Memory B cell (primary cell): ENCODE data around the gene AFDN.

Experiments
- ATAC-seq: fragments of 150-1000 bp; cut with Tn5 transposase; 2 replicates; pipeline ENCODE4 v1.10.0; 2021; ENCODE audit warnings: low read depth, mild to moderate bottlenecking, moderate library complexity
- DNase-seq, 2 donors: peaks; one replicate each; pipeline ENCODE4 v3.0.0; 2022; ENCODE audit warnings: low spot score in 2 of 2
- H3K27ac Mint-ChIP-seq: one replicate; pipeline ENCODE4 v1.8.0; 2022; ENCODE audit warnings: mild to moderate bottlenecking, moderate library complexity, mixed read lengths
- H3K27me3 Mint-ChIP-seq: one replicate; pipeline ENCODE4 v1.8.0; 2022; ENCODE audit warnings: mixed read lengths
- H3K36me3 Mint-ChIP-seq: one replicate; pipeline ENCODE4 v1.8.0; 2022; ENCODE audit warnings: mild to moderate bottlenecking, mixed read lengths
- H3K4me1 Mint-ChIP-seq: one replicate; pipeline ENCODE4 v1.8.0; 2022; ENCODE audit warnings: mixed read lengths
- H3K4me3 Mint-ChIP-seq: one replicate; pipeline ENCODE4 v1.8.0; 2022; ENCODE audit warnings: mild to moderate bottlenecking, moderate library complexity, mixed read lengths
- H3K9me3 Mint-ChIP-seq: one replicate; pipeline ENCODE4 v1.8.0; 2022; ENCODE audit warnings: mixed read lengths

The AFDN gene

DNA sequence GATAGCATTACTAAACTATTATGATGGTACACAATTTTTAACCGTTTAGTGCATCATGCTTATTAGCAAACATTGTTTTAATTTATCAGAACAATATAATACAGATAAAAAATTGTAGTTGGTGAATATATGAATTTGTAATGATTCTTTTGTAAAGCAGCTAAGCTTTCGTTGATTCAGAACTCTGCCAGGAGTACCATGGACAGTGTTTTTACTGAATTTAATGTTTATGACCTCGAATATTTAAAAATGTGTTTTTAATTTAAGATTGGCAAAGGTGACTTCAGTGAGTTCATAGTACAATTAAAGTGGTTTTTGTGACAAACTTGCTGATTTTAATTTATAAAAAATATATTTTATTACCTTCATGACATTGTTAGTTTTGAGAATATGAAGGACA lies 10.0 kb downstream of the AFDN start:
- H3K4me3 Mint-ChIP-seq = no peak overlapping the region
- ATAC-seq (no peak), DNase-seq (no peak)
- peaks cover 15% of the 10 kb centered on the region for H3K4me1 Mint-ChIP-seq
- H3K36me3 Mint-ChIP-seq = no peaks in the 10 kb centered on the region
- no peaks in the 10 kb centered on the region for H3K9me3 Mint-ChIP-seq
- no peaks in the 10 kb centered on the region for H3K27me3 Mint-ChIP-seq
- H3K27ac Mint-ChIP-seq = no peak overlapping the region

DNA sequence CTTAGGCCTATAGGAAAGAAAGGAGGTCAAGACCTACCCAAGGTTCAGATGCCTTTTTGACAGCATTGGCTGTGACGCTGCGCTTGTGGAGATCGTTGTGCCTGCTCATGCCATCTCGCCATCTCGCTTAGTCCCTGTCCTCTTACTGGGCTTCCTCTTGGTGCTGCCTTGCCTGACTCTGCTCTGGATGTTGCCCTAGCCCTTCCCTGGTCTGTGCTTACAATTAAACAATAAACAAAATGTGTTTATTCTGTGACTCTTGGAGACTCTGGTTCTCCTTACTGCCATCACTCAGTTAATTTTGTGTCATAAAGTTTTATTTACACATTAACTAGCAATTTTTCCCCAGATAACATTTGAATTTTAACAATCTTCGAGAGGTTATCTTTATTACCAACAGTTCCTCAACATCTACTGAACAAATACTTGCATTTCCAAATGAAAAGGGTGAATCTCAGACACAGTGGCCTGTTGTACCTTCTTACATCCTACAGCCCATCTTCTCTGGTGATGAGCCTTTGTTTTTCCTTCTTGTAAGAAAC lies 11.6 kb downstream of the AFDN start:
- ATAC-seq = no peak
- H3K27me3 Mint-ChIP-seq = no peaks in the 10 kb centered on the region
- H3K4me3 Mint-ChIP-seq = no peak overlapping the region
- H3K27ac Mint-ChIP-seq = no peak overlapping the region
- H3K9me3 Mint-ChIP-seq = no peaks in the 10 kb centered on the region
- peaks cover 8% of the 10 kb centered on the region for H3K4me1 Mint-ChIP-seq
- DNase-seq = no peak
- H3K36me3 Mint-ChIP-seq = no peaks in the 10 kb centered on the region

DNA sequence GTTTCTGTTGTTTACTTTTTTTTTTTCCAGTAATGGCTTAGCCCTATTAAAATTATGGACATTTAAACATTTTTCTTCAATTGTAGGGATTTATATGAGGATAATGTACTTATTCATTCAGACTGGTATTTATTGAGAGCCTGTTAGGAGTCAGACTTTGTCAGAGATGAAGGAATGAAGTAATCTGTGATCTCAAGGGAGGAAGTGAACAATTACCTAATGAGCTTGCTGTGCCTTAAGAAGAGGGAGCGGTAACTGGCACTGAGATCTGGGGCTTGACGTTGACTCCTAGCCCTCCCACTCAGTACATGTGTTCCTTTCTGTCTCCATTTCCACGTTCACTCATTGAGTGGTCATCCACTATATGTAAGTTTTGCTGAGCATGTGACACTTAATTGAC lies 12.6 kb downstream of the AFDN start:
- Mint-ChIP-seq H3K4me1 (peaks cover 4% of the 10 kb centered on the region), H3K36me3 (no peaks in the 10 kb centered on the region), H3K27me3 (no peaks in the 10 kb centered on the region), H3K4me3 (no peak overlapping the region), H3K27ac (no peak overlapping the region), H3K9me3 (no peaks in the 10 kb centered on the region)
- no peak for DNase-seq
- no peak for ATAC-seq

DNA sequence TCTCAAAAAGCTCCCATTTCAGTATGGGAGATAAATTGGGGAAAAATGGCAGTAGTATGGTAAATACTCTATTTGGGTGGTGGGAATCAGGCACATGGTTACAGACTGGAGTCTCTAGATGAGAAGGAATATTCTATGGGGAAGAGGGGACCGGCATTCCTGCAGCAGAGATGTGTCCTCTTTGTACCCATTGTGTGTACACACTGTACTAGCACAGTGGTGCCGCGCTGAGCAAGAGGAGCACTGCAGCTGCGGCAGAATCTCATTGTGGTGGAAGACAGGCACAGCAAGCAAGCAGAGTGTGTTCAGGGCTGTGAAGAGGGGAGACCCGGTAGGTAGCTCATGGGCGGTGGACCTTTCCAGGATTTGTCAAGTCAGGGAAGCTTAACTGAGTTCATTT lies 13.0 kb downstream of the AFDN start:
- Mint-ChIP-seq H3K4me1 (peaks cover 4% of the 10 kb centered on the region), H3K36me3 (no peaks in the 10 kb centered on the region), H3K9me3 (no peaks in the 10 kb centered on the region), H3K27ac (no peak overlapping the region), H3K27me3 (no peaks in the 10 kb centered on the region), H3K4me3 (no peak overlapping the region)
- ATAC-seq = no peak
- no peak for DNase-seq

DNA sequence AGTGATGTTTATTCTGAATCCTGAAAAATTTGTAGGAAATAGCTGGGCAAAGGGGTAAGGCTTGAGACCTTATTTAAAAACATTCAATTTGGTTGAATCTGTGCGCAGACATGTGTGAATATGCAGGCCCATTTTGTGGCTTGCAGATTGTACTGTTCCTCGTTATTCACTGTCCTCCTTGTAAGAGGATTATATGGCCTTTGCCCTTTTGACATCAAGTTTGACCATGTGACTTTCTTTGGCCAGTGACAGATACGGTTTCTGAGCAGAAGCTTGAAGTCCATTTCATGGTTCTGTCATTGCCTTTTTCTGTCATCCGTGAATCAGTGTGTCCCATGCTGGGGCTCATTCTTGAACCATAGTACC lies 13.4 kb downstream of the AFDN start:
- ATAC-seq (no peak), DNase-seq (no peak)
- Mint-ChIP-seq H3K27me3 (no peaks in the 10 kb centered on the region), H3K36me3 (no peaks in the 10 kb centered on the region), H3K4me1 (peaks cover 4% of the 10 kb centered on the region), H3K9me3 (no peaks in the 10 kb centered on the region), H3K4me3 (no peak overlapping the region), H3K27ac (no peak overlapping the region)

DNA sequence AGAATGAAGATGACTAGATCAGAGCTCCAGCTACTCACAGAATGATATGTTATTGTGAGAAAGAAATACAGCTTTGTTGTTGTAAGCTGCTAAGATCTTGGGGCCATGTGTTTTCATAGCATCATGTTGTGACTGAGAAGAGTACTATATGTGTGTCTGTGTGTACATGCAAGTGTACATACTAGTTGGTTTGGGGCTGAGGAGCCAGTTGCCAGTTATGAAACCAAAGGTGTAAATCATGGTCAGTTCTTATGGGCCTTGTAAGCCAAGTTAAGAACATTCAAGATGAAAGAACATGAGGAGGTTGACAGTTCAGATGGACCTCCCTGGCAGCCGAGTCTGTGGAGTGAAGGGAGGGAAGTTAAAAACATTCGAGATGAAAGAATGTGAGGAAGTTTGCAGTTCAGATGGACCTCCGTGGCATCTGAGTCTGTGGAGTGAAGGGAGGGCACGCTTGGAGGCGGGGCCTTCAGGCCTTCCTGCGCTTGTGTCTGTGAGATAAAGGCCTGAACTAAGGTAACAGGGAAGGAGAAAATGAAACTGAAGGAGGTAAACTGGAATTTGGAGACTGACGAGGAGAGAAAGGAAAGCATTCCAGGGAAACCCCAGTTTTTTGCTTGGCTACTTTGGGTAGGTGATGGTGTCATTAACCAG lies 13.9 kb downstream of the AFDN start:
- ATAC-seq (no peak), DNase-seq (no peak)
- H3K4me3 Mint-ChIP-seq = no peak overlapping the region
- no peaks in the 10 kb centered on the region for H3K36me3 Mint-ChIP-seq
- H3K9me3 Mint-ChIP-seq = no peaks in the 10 kb centered on the region
- no peaks in the 10 kb centered on the region for H3K27me3 Mint-ChIP-seq
- H3K4me1 Mint-ChIP-seq = peaks cover 4% of the 10 kb centered on the region
- H3K27ac Mint-ChIP-seq = no peak overlapping the region

DNA sequence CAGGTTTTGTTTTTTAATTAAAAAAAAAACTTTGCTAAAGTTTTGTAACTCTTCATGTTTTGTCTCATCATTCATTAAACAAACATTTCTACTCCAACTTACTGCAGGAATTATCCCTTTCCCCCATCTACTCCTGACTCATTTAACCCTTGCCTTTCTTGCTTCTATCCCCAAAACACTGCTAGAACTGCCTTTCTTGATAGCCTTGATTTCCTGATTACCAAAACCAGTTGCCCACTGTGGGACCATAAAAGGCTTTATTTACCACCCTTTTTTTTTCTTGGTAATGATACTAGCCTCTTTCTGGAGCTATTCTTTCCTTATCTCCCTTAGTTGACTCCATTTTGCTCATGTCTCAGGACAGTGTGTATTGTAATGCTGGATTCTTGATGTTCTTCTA lies 15.3 kb downstream of the AFDN start:
- H3K9me3 Mint-ChIP-seq = no peaks in the 10 kb centered on the region
- DNase-seq (no peak), ATAC-seq (no peak)
- H3K36me3 Mint-ChIP-seq = no peaks in the 10 kb centered on the region
- peaks cover 4% of the 10 kb centered on the region for H3K4me1 Mint-ChIP-seq
- no peak overlapping the region for H3K4me3 Mint-ChIP-seq
- H3K27ac Mint-ChIP-seq = no peak overlapping the region
- H3K27me3 Mint-ChIP-seq = no peaks in the 10 kb centered on the region

DNA sequence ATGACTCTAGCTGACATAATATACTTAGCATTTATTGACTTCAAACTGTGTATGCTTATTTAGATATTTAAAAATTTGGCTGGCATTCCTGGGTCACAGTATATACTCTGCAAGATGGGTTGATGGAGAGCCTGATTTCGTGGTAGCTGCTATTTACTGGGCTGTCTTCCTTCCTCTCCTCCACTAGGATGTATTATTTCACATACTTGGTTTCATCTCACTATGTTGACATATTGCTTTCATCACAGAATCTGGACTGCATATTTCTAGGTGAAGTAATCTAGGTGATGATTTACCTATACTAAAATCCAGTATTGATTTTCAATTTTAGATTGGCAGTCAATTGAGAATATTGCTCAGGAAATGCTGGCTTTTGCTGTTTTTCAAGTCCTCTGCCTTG lies 15.7 kb downstream of the AFDN start:
- H3K4me1 Mint-ChIP-seq = peaks cover 9% of the 10 kb centered on the region
- H3K9me3 Mint-ChIP-seq = no peaks in the 10 kb centered on the region
- ATAC-seq (no peak), DNase-seq (no peak)
- no peaks in the 10 kb centered on the region for H3K27me3 Mint-ChIP-seq
- no peaks in the 10 kb centered on the region for H3K36me3 Mint-ChIP-seq
- no peak overlapping the region for H3K27ac Mint-ChIP-seq
- H3K4me3 Mint-ChIP-seq = no peak overlapping the region

DNA sequence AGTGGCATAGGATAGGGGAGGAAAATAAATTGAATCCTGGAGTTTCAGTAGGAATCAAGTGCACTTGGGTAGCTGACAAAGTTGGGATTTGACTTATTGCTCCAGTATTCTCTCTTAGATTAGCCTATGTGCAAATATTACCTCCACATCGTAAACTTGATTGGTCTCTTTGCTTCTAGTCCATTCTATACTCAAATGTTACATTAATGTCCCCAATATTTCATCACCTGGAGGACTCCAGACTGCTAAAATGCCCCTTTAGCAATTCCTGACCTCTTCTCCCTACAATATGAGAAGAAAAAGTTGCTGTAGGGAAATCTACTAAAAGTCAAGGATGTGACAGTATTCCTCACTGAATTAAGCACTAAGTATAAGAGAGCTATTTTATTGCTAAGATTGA lies 16.3 kb downstream of the AFDN start:
- H3K4me3 Mint-ChIP-seq = no peak overlapping the region
- no peak for DNase-seq
- peaks cover 12% of the 10 kb centered on the region for H3K4me1 Mint-ChIP-seq
- no peak for ATAC-seq
- no peaks in the 10 kb centered on the region for H3K9me3 Mint-ChIP-seq
- no peaks in the 10 kb centered on the region for H3K36me3 Mint-ChIP-seq
- no peak overlapping the region for H3K27ac Mint-ChIP-seq
- H3K27me3 Mint-ChIP-seq = no peaks in the 10 kb centered on the region

DNA sequence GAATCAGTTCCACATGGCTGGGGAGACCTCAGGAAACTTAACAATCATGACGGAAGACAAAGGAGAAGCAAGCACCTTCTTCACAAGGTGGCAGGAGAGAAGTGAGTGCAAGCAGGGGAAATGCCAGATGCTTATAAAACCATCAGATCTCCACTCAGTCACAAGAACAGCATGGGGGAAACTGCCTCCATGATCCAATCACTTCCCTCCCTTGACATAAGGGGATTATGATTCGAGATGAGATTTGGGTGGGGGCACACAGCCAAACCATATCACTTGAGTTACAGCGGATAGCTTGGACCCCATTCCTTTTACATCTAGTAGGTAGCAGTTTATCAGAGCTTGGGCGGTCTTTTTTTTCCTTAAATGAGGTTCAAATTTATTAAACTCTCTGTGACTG lies 19.1 kb downstream of the AFDN start:
- H3K27ac Mint-ChIP-seq = no peak overlapping the region
- DNase-seq (no peak), ATAC-seq (no peak)
- no peak overlapping the region for H3K4me3 Mint-ChIP-seq
- peaks cover 22% of the 10 kb centered on the region for H3K4me1 Mint-ChIP-seq
- H3K27me3 Mint-ChIP-seq = no peaks in the 10 kb centered on the region
- H3K36me3 Mint-ChIP-seq = no peaks in the 10 kb centered on the region
- H3K9me3 Mint-ChIP-seq = no peaks in the 10 kb centered on the region

DNA sequence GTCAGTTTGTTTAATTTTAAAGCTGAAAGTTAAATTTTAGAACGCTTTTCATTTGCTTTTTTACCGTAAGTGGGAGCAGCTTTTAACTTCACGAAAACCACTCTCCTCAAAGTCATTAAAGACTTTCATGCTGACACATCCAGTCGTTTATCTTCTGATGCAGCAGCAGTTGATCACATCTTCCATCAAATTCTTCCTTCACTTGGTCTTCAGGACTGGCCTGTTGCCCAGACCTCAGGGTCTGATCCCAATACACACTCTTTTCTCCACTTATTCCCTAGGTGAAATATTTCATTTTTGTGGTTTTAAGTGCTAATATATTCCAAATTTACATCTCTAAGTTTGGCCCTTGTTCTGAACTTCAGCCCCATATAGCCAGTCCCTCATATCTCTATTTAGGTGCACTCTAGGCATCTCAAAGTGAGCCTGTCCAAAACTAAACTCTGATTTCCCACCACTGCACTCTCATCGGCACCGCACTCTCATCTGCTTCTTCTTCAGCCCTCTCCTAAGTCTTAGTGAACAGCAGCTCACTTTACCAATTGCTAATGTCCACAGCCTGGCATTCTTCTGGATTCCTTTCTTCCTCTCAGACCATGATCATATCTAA lies 20.4 kb downstream of the AFDN start:
- no peak overlapping the region for H3K27ac Mint-ChIP-seq
- H3K4me1 Mint-ChIP-seq = peaks cover 28% of the 10 kb centered on the region
- no peaks in the 10 kb centered on the region for H3K9me3 Mint-ChIP-seq
- DNase-seq = no peak
- no peaks in the 10 kb centered on the region for H3K27me3 Mint-ChIP-seq
- H3K36me3 Mint-ChIP-seq = no peaks in the 10 kb centered on the region
- no peak for ATAC-seq
- no peak overlapping the region for H3K4me3 Mint-ChIP-seq

DNA sequence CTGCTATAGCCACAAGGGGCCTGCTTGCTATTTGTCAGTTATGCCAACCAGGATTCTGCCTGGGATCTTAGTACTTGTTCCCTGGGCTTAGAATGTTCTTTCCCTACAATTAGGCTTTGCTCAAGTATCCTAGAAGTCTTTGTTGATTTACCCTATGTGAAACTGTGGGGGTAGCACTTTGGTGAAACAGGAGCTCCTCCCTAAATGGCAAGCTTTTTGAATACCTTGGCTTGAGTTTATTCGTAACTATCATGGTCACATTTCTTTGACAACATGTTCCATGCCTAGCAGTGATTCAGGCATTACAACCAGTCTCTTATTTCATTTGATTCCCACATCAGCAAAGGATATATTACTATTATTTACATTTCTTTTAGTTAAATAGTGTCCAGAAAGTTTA lies 21.2 kb downstream of the AFDN start:
- H3K27me3 Mint-ChIP-seq = no peaks in the 10 kb centered on the region
- H3K27ac Mint-ChIP-seq = no peak overlapping the region
- H3K4me3 Mint-ChIP-seq = no peak overlapping the region
- peaks cover 32% of the 10 kb centered on the region for H3K4me1 Mint-ChIP-seq
- H3K9me3 Mint-ChIP-seq = no peaks in the 10 kb centered on the region
- no peaks in the 10 kb centered on the region for H3K36me3 Mint-ChIP-seq
- DNase-seq (no peak), ATAC-seq (no peak)

DNA sequence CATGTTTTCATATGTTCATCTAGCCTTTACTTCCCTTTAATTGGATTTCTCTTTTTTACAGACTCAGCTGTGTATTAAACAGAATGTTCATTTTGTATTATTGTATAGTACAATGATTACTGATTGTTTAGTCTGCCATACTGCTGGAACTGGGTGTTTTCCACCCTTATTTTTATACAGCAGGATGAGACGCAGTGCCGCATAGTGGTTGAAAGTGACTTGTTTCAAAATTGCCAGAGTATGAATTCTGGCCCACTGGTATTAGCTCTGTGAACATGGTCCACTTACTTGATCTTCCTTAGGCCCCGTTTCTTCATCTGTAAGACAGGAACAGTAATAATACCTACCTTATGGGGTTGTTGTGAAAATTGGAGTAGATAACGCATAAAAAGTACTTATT lies 22.1 kb downstream of the AFDN start:
- Mint-ChIP-seq H3K4me3 (no peak overlapping the region), H3K27me3 (no peaks in the 10 kb centered on the region), H3K4me1 (peaks cover 31% of the 10 kb centered on the region), H3K27ac (no peak overlapping the region), H3K9me3 (no peaks in the 10 kb centered on the region), H3K36me3 (no peaks in the 10 kb centered on the region)
- DNase-seq (no peak), ATAC-seq (no peak)

DNA sequence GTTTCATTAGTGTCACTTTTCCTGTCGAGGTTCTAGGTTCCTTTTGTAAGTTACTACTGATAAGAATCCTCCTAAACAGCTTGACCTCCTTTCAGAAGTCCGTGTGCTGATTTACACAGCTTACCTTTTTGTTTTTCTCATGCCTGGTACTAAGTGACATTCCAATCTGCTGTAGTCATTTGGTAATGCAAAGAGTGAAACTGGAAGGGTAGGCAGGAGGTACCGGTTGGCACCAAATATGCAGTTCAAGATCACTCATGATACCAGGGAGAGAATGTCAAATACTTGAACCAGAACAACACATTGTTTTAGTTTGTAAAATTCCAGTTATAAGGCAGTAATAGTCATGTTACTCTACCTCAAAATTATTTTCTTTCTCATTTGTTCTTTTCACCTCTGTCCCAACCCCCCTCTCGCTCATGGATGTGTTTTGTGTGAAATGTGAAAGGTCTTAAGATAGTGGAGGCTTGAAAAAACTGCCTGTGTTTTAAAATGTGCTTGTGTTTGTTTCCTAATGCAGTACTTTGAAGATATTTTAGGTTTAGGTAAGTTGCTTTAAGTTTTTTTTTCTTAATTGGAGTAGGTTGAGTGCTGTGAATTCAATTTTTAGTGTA lies 23.2 kb downstream of the AFDN start:
- H3K36me3 Mint-ChIP-seq = no peaks in the 10 kb centered on the region
- no peaks in the 10 kb centered on the region for H3K27me3 Mint-ChIP-seq
- no peak overlapping the region for H3K4me3 Mint-ChIP-seq
- H3K27ac Mint-ChIP-seq = no peak overlapping the region
- H3K4me1 Mint-ChIP-seq = peaks cover 31% of the 10 kb centered on the region
- DNase-seq (no peak), ATAC-seq (no peak)
- H3K9me3 Mint-ChIP-seq = no peaks in the 10 kb centered on the region

DNA sequence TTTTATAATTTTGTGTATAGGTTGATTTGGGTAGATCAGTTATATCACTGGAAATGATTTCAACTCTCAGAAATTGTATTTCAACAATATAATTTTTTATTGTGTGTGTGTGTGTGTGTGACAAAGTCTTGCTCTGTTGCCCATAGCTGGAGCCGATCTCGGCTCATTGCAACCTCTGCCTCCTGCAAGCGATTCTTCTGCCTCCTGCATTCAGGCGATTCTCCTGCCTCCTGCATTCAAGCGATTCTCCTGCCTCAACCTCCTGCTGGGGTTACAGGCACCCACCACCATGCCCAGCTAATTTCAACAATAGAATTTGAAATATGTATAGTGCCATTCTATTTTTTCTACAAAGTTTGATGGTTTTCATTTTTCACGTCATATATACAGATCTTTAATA lies 24.1 kb downstream of the AFDN start:
- no peaks in the 10 kb centered on the region for H3K27me3 Mint-ChIP-seq
- DNase-seq (no peak), ATAC-seq (no peak)
- H3K9me3 Mint-ChIP-seq = no peaks in the 10 kb centered on the region
- peaks cover 31% of the 10 kb centered on the region for H3K4me1 Mint-ChIP-seq
- no peak overlapping the region for H3K27ac Mint-ChIP-seq
- H3K4me3 Mint-ChIP-seq = no peak overlapping the region
- H3K36me3 Mint-ChIP-seq = no peaks in the 10 kb centered on the region
